ENCODE results near the gene SPP1.
"Not testable (repeated sequence)": the region's sequence is repeated elsewhere in the genome, so short reads cannot be mapped to it uniquely, and the experiment has no call there.

Gene SPP1

DNA sequence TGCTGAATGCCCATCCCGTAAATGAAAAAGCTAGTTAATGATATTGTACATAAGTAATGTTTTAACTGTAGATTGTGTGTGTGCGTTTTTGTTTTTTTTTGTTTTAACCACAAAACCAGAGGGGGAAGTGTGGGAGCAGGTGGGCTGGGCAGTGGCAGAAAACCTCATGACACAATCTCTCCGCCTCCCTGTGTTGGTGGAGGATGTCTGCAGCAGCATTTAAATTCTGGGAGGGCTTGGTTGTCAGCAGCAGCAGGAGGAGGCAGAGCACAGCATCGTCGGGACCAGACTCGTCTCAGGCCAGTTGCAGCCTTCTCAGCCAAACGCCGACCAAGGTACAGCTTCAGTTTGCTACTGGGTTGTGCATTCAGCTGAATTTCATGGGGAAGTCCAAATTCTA, at the start of gene SPP1:
SPP1 (plus strand) TSS at position 249 of the 400 bp plus-strand sequence. CDS start 1,182 bp downstream, outside the sequence.
- no peak for DNase-seq (ENCODE audit: low spot score)

DNA sequence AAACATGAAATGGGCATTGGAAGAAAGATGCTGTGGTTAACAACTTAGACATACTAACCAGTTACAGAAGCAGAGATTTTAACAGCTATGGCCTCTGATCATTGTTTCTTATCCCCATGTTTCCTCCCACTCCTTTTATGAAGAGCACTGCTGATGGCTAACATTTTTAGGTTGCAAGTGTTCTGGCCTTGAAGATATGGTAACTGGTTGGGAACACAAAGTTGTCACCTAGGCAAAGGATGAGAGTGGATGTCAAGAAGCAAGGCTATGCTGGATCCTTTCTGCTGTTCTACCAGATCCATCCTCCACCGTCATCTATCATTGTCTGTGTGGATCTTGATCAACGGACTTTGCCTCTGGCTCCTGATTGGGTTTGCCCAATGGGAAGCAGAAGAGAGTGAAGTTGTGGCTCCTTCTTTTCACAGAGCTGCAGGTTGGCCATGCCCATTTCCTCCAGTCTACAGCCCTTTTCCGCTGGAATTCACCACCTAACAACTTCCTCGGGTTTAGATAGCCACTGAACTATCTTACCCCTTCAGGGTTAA, 48.9 kb upstream of the SPP1 start:
- DNase-seq (ENCODE audit: low spot score), result no peak

DNA sequence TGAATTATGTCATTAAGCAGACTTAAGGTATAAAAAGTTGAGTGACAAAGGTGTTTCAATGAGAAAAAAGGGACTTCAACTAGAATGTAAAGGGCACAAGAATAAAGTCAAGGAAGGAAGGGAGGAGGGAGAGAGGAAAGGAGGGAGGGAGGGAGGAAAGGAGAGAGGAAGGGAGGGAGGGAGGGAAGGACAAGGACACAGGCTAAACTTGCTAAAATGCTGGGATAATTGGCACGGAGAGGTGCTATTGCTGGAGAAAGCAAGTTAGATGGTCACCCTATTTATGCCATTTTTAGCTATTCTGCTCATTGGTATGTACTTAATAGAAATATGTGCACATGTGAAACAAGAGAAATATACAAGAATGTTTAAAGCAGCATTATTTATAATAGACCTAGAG, 44.9 kb upstream of the SPP1 start:
- DNase-seq (ENCODE audit: low spot score), result no peak

DNA sequence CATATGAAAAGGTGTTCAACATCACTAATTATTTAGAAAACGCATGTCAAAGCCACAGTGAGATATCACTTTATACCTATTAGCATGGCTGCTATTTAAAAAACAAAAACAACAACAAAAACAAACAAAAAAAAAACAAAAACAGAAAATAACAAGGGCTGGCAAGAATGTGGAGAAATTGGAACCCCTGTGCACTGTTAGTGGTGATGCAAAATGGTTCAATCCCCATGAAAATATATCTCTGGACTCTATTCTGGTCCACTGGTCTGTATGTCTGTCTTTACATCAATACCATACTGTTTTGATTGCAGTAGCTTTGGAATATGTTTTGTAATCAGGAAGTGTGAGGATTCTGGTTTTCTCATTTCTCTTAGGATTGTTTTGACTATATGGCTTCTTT, 43.6 kb upstream of the SPP1 start:
- no peak for DNase-seq (ENCODE audit: low spot score)

DNA sequence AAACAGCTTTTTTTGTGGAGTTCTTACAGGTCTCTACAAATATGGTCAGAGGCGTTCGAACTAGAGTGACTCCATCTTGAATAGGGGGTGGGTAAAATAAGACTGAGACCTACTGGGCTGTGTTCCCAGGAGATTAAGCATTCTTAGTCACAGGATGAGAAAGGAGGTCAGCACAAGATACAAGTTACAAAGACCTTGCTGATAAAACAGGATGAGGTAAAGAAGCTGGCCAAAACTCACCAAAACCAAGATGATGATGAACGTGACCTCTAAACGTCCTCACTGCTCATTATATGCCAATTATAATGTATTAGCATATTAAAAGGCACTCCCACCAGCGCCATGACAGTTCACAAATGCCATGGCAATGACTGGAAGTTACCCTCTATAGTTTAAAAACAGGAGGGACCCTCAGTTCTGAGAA, 42.8 kb upstream of the SPP1 start:
- DNase-seq (ENCODE audit: low spot score), result no peak

DNA sequence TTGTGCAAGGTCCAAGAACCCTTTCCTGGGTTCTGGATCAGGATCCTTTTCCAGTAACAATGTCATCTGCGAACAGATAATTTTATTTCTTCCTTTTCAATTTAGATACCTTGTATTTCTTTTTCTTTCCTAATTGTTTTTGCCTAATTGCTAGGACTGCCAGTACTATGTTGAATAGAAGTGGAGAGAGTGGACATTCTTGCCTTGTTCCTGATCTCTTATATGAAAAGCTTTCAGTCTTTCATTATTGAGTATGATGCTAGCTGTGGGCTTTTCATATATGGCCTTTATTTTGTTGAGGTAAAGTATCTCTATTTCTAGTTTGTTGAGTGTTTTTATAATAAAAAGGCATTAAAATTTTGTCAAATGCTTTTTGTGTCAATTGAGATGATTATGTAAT, 42.2 kb upstream of the SPP1 start:
- no peak for DNase-seq (ENCODE audit: low spot score)

DNA sequence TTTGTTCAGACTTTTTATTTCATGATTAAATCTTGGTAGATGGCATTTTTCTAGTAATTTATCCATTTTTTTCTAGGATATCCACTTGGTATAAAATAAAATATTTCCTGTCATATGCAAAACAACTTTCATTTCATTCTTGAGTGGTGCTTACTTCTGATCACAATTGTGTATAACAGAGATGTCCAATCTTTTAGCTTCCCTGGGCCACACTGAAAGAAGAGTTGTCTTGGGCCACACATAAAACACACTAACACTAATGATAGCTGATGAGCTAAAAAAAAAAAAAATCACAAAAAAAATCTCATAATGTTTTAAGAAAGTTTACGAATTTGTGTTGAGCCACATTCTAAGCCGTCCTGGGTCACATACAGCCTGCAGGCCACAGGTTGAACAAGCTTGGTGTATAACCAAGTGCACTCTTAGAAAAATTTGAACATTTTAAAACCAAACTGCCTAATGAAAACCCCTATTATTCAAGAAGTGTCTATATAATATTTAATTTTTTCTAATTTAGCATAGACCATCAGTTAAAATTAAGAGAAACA, 41.3 kb upstream of the SPP1 start:
- DNase-seq (ENCODE audit: low spot score), result no peak

DNA sequence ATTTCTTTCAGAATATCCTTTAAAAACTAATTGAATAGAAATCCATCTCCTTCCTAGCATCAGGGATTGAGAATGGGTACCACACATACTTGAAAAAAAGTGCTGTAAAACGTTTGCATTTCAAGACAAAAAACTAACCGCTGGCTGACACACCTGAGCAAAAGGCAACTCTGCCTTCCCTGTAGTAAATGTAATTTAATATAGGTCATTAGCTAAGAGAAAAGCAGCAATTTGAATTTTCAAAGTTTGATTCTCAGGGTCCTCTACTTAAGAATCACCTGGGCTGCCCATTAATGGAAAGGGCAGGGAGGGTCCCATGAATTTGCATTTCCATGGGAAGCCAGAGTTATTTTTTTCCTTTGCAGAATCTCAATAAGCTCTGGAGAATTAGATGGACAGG, 40.5 kb upstream of the SPP1 start:
- no peak for DNase-seq (ENCODE audit: low spot score)

DNA sequence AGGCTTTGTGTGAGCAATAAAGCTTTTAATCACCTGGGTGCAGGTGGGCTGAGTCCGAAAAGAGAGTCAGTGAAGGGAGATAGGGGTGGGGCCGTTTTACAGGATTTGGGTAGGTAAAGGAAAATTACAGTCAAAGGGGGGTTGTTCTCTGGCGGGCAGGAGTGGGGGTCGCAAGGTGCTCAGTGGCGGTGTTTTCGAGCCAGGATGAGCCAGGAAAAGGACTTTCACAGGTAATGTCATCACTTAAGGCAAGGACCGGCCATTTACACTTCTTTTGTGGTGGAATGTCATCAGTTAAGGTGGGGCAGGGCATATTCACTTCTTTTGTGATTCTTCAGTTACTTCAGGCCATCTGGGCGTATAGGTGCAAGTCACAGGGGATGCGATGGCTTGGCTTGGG, 39.6 kb upstream of the SPP1 start:
- DNase-seq (ENCODE audit: low spot score), result not testable (repeated sequence)

DNA sequence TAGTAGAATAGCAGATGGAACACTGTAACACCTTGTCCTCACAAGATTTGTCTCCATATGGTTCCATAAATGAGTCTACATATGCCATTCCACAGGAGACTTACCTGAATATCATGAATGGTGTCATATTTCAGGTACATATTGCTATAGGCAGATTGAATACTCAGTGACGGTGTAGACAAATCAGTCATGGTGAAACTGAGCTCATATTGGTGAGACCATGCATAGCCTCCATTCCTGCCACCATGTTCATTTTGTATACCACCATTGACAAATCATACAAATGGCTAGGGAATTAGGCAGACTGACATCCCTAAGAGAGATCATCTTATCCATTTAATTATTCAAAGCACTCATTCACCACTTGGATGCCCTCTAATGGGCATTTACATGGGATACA, 38.0 kb upstream of the SPP1 start:
- no peak for DNase-seq (ENCODE audit: low spot score)

DNA sequence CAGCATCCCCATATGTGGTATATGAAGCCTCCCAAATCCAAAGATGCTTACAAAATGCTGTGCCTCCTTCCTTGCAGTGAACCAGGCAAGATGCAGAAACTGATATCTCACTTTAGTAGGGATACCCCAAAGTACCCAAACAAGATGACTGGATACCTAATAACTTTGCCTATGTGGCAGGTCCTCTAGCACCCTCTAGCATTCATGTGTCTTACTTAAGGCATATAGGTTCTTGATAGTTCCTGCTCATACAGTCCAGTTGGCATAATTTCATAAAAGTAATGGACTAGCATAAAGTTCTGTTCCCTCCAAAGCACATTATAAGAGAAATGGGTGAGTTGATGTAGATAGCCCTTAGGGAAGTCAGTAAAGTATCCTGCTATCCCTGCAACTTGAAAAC, 36.8 kb upstream of the SPP1 start:
- DNase-seq (ENCODE audit: low spot score), result no peak

DNA sequence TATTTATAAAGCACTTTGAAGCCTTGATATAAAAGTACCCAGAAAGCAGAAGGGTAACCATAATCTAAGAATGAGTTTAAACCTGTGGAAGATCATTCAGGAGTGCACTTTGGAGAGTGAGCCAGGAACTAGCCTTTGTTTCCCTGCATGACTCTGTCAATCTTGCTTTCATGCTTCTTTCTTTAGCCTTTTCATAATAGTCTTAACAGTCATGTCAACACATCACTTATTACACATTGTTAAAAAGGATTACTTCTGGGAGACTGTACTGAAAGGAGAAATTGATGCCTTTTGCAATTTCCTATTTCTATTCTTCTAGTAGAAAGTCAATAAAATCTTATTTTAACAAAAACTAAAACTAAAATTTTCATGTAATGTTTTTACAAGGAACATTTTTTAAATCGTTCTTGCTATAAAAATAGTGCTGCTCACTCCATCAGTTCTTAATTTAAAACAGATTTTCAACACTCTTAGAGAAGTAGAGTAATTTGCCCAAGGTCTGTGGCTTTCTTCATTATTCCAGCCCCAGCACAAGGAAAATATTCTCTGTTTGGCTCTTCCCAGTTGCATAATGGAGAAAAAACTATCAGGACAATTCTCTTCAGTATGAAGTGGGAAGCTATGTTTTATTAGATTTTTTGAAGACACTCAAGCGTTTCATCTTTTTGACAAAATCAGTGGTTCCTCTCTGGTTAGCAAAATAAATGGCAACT, 35.4 kb upstream of the SPP1 start:
- DNase-seq (ENCODE audit: low spot score), result no peak

DNA sequence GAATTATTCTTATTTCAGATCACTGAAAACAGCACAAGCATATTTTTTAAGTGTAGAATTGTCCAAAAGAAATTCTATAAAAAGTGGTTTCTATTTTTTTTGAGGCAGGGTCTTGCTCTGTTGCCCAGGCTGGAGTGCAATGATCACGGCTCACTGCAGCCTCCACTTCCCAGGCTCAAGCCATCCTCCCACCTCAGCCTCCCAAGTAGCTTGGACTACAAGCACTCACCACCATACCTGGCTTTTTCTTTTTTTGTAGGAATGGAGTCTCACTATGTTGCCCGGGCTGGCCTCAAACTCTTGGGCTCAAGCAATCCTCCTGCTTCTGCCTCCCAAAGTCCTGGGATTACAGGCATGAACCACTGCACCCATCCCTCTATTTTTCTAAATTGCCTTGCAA, 34.7 kb upstream of the SPP1 start:
- DNase-seq (ENCODE audit: low spot score), result not testable (repeated sequence)

DNA sequence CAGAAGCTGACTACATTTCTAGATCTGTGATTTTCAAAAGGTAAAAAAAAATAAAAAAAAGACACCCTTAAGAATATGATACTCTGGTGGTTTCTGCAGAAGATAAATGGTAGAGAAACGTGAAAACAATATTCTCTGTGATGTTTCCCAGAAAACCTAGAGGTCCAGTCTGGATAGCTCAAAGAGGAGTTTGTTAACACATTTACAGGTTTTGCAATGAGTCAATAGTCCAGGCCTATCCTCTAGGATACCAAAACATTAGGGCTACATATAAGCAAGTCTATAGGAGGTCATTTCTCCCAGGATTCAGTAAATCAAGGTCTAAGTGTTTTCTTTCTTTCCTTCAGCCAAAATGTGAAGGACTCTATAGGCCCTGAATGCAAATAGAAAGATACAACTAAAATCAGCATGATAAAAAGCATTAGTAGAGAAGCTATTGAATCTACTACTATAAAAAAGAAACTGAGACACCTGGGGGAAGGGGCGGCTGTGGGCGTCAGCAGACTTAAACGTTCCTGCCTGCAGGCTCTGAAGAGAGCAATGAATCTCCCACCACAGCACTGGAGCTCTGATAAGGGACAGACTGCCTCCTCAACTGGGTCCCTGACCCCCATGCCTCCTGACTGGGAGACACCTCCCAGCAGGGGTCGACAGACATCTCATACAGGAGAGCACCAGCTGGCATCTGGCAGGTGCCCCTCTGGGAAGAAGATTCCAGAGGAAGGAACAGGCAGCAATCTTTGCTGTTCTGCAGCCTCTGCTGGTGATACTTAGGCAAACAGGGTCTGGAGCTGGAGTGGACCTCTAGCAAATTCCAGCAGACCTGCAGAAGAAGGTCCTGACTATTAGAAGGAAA, 33.7 kb upstream of the SPP1 start:
- DNase-seq (ENCODE audit: low spot score), result no peak

DNA sequence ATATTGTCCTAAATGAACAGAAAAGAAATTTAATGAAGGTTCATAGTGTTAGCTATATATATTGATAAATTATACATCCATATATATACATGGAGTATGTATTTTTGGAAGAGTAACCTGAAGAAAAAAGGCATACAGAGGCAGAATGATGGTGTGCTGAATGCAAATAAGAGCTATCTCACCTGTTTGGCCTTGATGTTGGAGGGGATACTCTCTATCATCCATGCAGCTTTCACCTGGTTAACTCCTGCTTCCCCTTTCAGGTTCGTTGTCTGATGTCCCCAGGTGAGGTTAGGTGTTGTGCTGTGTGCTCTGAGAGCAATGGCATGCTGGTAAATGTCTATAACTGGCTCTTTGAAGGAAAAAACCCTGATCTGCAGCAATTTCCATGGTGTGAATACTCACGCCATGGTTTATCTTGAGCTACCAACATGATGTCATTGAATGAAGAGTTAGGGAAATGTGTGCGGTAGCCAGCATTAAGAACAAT, 31.8 kb upstream of the SPP1 start:
- no peak for DNase-seq (ENCODE audit: low spot score)

DNA sequence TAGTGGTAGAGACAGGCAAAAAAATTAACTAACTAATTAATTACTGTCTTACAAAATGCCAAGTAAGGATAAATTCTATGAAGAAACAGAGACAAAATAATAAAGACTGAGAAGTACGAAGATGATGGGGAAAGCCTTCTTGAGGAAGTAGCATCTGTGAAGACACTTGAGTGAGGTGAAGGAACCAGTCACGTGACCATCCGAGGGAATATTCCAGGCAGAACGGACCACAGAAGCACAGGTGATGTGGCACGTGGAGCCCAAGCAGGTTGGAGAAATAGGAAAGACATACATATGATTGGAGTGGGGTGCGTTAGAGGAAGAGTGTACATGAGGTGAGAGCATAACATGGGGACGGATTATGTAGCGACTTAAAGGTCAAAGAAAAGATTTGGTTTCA, 30.5 kb upstream of the SPP1 start:
- DNase-seq (ENCODE audit: low spot score), result no peak

DNA sequence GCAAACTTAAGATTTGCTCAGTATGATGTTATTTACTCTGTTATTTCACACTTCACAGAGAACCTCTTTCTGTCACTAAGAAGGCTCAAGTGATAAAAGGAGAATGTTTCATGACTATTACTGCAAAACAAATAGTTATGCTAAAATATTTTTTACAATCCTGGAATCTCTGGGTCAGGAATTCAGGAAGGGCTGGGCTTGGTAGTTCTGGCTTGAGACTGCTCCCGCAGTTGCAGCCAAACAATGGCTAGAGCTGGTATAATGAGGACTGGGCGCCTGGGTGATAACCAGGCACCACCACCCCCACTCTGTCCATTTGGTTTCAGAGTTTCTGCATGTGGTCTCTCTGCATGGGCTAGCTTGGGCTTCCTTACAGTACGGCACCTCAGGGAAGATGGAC, 28.7 kb upstream of the SPP1 start:
- DNase-seq (ENCODE audit: low spot score), result no peak

DNA sequence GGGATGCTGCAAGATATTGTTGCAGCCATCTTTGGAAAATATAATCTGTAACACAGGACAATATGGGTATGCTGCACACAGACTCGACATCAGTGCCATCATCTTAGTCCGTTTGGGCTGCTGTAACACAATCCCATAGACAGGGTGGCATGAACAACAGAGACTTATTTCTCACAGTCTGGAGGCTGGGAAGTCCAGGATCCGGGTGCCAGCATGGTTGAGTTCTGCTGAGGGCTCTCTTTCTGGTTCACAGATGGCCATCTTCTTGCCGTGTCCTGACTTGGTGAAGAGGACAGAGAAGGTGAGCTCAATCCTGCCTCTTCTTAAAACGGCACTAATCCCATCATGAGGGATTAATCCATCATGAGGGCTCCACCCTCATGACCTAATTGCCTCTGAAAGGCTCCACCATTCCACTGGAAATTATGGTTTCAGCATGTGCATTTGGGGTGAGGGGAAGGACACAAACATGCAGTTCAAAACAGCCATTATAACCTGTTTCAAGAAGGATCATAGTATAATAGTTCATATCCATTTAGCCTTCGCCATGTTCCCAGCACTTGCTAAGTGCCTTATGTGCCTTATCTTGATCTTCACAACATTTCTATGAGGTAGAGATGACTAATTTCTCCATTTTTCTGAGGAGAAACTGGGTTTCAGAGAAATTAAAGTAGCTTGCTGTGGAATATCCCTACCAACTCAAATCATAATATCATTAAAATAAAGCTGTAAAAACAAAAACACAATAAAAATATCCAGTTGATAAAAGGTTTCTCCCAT, 27.9 kb upstream of the SPP1 start:
- DNase-seq (ENCODE audit: low spot score), result no peak

DNA sequence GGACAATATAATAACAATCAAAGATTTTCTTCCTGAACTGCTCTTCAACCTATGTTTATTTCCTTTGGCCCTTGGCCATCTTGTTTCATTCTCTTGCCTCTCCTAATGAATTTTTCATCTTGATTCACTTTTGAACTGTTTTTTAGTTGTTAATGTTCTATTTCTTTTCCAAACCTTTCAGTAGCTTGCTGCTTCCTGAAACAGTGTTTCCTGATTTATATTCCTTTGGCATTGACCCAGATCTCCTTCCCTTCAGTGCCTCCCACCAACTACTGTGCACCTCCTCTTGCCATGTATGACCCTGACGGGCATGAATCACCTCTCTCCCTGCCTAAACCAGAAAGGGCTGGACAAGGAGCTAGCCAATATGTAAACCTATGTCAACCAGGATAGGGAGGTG, 25.6 kb upstream of the SPP1 start:
- no peak for DNase-seq (ENCODE audit: low spot score)

DNA sequence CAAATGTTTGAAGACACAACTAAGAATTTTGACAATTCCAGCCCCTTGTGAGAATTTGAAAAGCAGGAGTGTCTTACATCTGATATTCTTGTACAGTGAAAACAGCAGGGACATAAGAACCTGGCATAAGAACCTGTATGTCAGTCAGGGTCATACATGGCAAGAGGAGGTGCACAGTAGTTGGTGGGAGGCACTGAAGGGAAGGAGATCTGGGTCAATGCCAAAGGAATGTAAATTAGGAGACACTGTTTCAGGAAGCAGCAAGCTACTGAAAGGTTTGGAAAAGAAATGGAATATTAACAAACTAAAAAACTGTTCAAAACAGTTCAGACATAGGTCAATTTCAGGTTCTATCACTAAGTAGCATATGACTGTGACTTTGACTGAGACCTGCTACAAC, 25.0 kb upstream of the SPP1 start:
- no peak for DNase-seq (ENCODE audit: low spot score)

DNA sequence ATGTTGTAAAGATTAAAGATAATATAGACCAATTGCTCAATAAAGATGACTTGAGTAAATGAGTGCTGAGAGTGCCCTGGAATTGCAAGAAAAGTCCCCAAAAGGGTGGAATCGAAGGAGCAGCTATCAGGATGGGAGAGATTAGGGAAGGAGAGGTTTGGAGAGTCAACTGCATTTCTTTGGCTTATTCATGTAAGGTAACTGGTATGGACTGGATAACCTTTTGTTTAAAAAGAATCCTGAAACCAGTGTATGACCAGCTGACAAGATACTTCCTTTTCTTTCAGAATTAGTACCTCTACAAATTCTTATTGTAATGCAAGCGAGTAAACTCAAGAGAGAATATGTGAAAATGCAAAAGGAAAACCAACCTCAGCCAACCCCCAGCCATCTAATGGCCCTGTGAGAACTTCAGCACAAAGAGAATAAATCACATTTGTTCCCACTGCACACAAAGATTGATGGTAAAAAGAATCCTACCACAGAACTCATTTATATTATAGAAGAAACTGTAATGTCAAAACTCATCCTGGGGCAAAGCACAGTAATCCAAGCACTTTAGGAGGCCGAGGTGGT, 24.5 kb upstream of the SPP1 start:
- DNase-seq (ENCODE audit: low spot score), result no peak

DNA sequence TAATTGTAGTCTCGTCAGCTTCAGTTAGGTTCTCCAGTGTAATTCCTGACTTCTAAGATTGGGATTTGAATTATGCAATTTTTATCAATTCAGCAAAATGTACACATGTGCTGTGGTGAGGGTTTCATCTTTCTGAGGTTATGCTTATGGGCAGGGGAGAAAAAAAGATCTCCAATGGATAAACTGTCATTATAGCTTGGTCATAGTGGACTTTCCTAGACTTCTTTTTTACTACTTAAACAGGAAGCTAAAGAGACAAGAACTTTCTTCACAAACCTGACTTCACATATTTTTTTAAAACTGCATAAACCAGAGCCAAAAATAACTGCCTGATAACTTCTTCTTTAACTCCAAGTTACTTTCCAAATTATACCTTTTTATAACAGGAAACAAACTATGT, 21.7 kb upstream of the SPP1 start:
- no peak for DNase-seq (ENCODE audit: low spot score)
